Esophagus muscularis mucosa (tissue), 3 donors: ENCODE data around the gene EMP2.

Source experiments
- POLR2AphosphoS5 ChIP-seq, 2 donors: sonication (generic); formaldehyde crosslinking; IDR thresholded peaks; one replicate each; pipeline ENCODE4 v1.6.1; 2017; ENCODE audit warnings: antibody characterized with exemption in 2 of 2
- TF ChIP-seq, protein P1 (sequence below), 3 experiments: fragments of 200-600 bp in 2 of 3; fragments of 450-650 bp in 1 of 3; sonication (generic) in 2 of 3; IDR thresholded peaks; one replicate each; pipeline ENCODE4 v1.5.1; 2017 to 2019; ENCODE audit warnings: antibody characterized with exemption in 3 of 3, mild to moderate bottlenecking in 2 of 3, moderate library complexity in 1 of 3

DNA sequence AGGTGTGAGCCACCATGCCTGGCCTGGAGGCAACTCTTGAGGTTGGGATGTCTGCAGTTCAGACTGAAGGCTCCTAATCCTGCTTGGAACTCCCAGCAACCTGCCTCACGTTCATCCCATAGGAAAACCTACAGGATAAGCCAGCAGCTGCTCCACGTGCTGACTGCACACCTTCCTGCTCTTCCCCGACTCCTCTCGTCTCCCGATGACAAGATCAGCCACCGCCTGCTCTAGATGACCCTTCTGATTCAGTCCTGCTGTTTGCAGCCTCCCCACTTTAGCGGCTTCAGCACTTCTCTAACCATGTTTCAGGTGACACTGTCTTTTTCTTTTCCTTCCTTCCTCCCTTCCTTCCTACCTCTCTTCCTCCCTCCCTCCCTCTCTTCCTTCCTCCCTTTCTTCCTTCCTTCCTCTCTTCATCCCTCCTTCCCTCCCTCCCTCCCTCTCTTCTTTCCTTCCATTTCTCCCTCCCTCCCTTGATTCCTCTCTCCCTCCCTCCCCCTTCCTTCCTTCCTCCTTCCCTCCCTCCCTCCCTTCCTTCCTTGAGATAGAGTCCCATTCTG lies 61.8 kb downstream of the EMP2 start:
- TF ChIP-seq, protein P1, sequence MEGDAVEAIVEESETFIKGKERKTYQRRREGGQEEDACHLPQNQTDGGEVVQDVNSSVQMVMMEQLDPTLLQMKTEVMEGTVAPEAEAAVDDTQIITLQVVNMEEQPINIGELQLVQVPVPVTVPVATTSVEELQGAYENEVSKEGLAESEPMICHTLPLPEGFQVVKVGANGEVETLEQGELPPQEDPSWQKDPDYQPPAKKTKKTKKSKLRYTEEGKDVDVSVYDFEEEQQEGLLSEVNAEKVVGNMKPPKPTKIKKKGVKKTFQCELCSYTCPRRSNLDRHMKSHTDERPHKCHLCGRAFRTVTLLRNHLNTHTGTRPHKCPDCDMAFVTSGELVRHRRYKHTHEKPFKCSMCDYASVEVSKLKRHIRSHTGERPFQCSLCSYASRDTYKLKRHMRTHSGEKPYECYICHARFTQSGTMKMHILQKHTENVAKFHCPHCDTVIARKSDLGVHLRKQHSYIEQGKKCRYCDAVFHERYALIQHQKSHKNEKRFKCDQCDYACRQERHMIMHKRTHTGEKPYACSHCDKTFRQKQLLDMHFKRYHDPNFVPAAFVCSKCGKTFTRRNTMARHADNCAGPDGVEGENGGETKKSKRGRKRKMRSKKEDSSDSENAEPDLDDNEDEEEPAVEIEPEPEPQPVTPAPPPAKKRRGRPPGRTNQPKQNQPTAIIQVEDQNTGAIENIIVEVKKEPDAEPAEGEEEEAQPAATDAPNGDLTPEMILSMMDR (IDR thresholded peaks at IDR 0.05), result no peak
- TF ChIP-seq POLR2AphosphoS5 (IDR thresholded peaks at IDR 0.05), result no peak
